Mesenteric fat pad (tissue), 1 donor: ENCODE data around the gene FBXW2. TPM values are rescaled to one million over a fixed set of nuclear protein-coding genes. Genes with fewer than 3 reads are reported as not detected.

ENCODE experiments used
- DNase-seq: peaks from one replicate; pipeline ENCODE4 v3.0.0-alpha.2; 2020; ENCODE audit warnings: low spot score
- total RNA-seq: library from RNA; stranded (reverse); fragmentation: NEBNext Ultra II Directional; extraction: Animal tissue kit (Norgen Biotek cat#: 25700); gene quantifications from one replicate; pipeline ENCODE4 v1.2.1, GENCODE V29; 2021
- donor health status: DM: yes; HTN: yes; CAD: no.

FBXW2 gene
- total RNA-seq, 1 donor from 2014 or later = 66.9 TPM

- no peak for DNase-seq
Observed at GRCh38 chr9:120715389-120715924, 77.8 kb downstream of the FBXW2 start.

DNA sequence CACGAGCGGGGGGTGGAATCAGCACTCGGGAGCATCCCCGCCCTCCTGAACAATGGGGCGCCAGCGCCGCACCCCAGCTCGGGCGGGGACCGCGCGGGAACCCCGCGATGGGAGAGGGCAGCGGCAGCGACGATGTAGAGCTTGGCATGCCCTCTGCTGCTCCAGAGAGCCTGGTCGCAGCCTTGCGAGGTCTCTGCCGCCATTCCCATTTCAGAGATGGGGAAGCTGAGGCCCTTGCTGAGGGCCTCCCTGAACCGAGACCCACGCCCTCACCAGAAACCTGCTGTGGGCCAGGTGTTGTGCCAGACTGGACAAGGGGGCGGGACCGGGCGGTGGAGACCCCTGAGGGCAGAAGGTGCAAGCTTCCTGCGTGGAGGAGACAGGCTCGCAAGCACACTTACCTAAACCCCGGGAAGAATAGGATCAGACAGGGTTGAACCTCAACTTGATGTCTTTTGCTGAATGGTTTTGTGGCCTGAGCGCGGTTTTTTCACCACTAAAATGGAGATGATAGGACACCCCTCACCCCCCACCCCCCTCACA lies 78.3 kb downstream of the FBXW2 start:
- no peak for DNase-seq

DNA sequence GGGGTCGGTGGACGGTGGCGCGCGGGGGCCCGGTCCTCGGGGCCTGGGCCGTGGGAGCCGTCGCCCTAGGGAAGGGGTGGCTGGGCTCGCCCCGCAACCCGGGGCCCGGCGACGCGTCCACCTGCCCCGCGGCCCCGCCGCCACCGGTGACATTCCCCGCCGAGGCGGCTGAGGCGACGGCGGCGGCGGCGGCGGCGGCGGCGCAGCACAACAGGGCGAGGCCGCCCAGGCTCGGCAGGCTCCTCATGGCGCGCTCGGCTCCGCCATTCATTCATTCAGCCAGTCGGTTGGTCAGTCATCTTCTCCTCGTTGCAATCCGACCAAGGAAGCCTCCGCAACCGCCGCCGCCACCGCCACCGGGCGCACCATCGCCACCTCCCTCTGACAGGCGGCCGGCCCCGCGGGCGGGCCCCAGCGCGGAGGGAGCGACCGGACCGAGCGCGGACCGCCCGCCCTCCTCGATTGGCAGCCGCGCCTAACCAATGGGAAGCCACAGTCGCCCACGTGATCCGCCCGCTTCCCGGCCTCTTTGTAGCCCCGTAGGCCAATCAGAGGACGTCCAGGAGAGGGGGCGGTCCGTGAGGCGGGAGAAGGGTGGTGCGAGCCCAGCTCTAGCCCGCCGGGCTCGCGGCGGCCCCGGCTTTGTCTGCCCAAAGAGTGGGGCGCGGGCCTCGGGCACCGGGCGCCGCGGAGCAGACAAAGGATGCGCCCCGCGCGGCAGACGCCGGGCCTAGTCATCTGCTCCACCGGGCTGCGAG lies 78.9 kb downstream of the FBXW2 start, which contains the start of gene MEGF9:
Gene MEGF9, minus strand, starts transcription at position 383 of the 758 bp plus-strand sequence. Its CDS starts 112 bp downstream, at position 271.
- DNase-seq = peak; percentile 99

- DNase-seq = no peak
Observed at GRCh38 chr9:120713257-120714087, 79.7 kb downstream of the FBXW2 start.

DNA sequence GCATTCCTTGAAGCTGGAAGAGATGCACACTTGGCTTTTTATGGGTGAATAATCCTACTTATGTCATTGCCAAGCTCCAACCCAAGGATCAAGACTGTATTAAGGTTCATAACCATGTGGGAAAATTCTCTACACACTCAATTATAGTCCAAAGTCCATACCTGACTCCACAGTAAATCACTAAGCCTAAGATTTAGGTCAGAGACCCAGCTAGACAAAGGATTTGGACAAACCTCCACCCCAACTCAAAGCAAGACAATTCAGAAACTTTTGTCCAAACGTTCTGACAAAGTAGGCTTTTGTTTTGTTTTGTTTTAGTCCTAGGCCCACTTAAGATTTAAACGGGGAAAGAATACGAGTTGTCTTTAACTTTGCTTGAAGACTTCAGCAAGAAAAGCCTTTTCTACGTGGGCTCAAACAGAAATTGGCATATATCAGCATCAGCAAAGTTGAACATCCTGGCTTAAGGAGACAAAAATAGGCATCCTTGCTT lies 80.6 kb downstream of the FBXW2 start:
- DNase-seq = no peak

GRCh38 chr9:120711841-120712538 lies 81.2 kb downstream of the FBXW2 start:
- DNase-seq = no peak

- DNase-seq = no peak
Observed at GRCh38 chr9:120711354-120711753, 81.9 kb downstream of the FBXW2 start.

- DNase-seq = no peak
Observed at GRCh38 chr9:120710110-120710981, 82.9 kb downstream of the FBXW2 start.

GRCh38 chr9:120708526-120709224 lies 84.5 kb downstream of the FBXW2 start:
- no peak for DNase-seq

DNA sequence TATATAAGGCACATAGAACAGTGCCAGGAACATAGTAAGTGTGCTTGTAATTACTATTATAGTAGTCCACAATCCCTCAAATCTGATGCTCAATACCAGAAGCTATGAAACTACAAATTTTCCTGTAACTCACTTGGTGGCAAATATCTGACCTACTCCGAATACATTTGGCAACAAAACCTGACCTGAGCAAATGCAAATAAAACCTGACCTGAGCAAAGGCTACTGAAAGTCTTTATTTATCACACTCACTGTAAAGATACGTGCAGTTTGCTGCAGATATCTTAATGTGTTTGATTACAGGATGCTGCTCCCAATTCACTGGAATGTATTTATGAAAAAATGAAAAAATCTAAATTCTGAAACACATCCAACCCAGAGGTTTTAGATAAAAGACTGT lies 86.0 kb downstream of the FBXW2 start:
- DNase-seq = no peak

Other genes with a start within 250 kb of the FBXW2 start
- 42.3 TPM for gene CDK5RAP2, start 213.2 kb downstream of the FBXW2 start, total RNA-seq
- gene MEGF9, start 78.9 kb downstream of the FBXW2 start, total RNA-seq = 24.5 TPM
- 54.6 TPM for gene PSMD5, start 49.5 kb upstream of the FBXW2 start, total RNA-seq
- gene PHF19, start 83.8 kb upstream of the FBXW2 start, total RNA-seq = 13.7 TPM
- 1.6 TPM for gene TRAF1, start 133.4 kb upstream of the FBXW2 start, total RNA-seq